CD4-positive, alpha-beta T cell treated with Interleukin-17A for 4 hours (primary cell): ENCODE data around the gene TMEM212.

Experiments
- DNase-seq: peaks from one replicate; pipeline ENCODE4 v3.0.0-alpha.2; 2020; ENCODE audit warnings: mixed read lengths

TMEM212 gene

DNA sequence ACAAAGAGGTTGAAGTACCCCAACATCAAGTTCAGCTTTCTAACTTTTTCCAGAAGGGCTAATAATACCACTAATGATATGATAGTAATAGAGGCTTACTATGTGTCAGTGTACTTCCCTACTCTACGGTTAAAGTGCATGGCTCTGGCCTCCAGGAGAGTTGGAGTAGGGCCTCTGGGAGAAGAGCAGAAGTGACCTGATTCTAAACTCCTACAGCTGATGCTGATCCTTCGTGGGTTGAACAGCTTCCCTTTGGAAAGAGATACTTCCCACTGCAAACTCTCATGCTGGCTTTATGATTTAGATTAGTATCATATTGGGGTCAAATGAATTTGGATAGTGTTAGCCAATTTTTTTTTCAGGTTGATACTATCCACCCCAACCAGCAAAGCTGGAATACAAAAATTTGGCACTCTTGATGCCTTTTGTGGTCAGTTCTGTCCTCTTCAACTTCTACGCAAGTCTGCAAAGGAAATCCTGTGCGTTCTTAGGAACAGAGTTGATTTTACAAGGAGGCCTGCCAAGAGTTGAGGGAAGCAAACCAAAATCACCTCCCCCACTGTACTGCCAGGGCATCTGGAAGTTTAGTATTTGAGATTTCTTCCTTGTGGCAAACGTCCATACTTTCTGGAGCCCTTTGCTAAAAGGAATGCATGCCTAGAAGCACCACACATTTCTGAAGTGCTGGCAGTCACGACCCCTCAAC lies 17.8 kb downstream of the TMEM212 start:
- no peak for DNase-seq

- DNase-seq, result no peak
Observed at GRCh38 chr3:171862392-171862791, 19.2 kb downstream of the TMEM212 start.

GRCh38 chr3:171862993-171863521 lies 19.9 kb downstream of the TMEM212 start:
- DNase-seq, result no peak

- no peak for DNase-seq
Observed at GRCh38 chr3:171863920-171864319, 20.8 kb downstream of the TMEM212 start.

GRCh38 chr3:171865191-171865865 lies 22.2 kb downstream of the TMEM212 start:
- DNase-seq, result no peak

- no peak for DNase-seq
Observed at GRCh38 chr3:171867981-171868380, 24.8 kb downstream of the TMEM212 start.

GRCh38 chr3:171871392-171872274 lies 28.5 kb downstream of the TMEM212 start:
- DNase-seq, result no peak

GRCh38 chr3:171873580-171873979 lies 30.4 kb downstream of the TMEM212 start:
- DNase-seq, result no peak

GRCh38 chr3:171874251-171874681 lies 31.1 kb downstream of the TMEM212 start:
- DNase-seq, result no peak

DNA sequence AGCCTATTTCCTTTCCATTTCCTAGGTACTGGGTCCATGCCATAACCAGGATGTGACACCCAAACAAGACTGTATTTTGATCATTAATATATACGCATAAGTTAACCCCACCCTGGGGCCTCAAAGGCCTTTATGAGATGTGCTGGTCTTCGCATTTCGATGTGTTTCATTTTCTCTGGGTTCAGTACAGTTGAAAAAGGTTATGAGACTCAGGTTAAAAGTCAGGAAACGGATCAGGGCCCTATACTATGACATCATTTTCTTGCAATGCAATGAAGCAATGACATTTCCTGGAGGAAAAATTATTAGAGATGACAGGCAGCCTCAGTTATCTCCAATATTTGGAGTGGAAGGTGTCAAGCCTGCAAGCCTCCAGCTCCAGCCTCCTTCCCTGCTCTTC lies 31.7 kb downstream of the TMEM212 start:
- DNase-seq, result no peak

GRCh38 chr3:171875923-171876412 lies 32.8 kb downstream of the TMEM212 start:
- DNase-seq, result no peak

- no peak for DNase-seq
Observed at GRCh38 chr3:171876680-171877147, 33.6 kb downstream of the TMEM212 start.

DNA sequence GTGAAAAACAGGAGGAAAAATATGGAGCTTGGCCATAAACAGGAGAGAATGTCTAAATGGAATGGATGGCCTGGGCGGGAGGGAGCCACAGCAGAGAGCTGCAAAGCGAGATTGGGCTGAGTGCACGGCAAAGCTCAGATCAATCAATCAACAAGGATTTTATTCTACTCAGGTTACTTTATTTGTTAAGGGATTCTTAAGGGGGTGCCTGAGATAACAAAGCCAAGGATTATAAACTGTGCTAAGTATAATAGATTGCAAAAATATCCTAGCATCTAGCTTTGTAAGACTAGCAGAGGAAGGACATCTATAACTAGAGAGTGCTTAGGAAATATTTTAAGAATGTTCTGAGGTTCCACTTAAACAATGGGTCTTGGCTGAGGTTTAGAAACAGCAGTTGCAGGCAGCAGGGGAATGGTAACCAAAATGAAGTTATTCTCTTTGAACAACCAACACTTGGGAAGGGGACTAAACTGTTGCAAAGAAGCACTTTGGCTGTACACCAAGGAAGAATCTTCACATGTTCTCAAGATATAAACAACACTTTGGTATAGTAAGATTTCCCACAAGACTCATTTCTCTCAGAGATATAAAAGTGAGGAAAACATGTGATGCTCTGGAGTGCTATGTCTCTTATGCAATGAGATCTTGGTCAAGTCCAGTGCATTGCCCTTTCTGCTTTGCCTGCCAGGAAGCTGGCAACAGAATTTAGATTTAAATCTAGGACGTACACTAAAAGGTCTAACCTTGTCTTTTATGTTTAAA lies 35.5 kb downstream of the TMEM212 start:
- no peak for DNase-seq

- DNase-seq, result no peak
Observed at GRCh38 chr3:171879472-171879871, 36.3 kb downstream of the TMEM212 start.

DNA sequence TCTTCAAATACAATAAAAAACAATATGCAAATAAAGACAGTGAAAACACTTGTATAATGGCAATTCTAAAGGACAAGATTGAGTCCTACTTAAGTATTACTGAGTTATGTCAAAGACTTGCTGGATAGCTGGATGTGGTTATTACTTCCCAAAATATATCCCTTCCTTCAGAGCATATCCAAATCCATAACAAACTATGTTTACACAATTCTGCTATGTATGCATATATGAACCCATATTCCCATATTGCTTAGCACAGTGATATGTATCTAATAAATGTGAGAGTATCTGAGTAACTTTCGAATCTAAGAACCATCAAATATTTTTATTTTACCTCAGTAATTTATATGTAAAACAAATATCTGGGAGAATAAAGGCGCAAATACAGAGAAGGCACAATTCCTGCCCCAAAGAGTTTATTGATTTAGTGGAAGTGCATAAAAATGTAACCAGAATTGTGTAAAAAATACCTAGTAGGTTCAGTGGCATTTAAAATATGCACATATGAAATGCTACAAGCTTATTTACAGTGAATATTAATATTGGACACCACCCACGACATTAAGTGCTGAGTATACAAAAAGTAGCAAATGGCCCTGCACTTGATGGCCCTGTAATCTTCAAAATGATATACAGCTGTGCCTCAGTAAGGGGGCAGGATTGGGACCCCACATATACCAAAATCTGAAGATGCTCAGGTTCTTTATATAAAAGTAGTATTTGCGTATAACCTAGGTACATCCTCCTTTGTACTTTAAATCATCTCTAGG lies 37.1 kb downstream of the TMEM212 start:
- no peak for DNase-seq

GRCh38 chr3:171881251-171881650 lies 38.1 kb downstream of the TMEM212 start:
- DNase-seq, result no peak

- DNase-seq, result no peak
Observed at GRCh38 chr3:171883257-171883892, 40.2 kb downstream of the TMEM212 start.

DNA sequence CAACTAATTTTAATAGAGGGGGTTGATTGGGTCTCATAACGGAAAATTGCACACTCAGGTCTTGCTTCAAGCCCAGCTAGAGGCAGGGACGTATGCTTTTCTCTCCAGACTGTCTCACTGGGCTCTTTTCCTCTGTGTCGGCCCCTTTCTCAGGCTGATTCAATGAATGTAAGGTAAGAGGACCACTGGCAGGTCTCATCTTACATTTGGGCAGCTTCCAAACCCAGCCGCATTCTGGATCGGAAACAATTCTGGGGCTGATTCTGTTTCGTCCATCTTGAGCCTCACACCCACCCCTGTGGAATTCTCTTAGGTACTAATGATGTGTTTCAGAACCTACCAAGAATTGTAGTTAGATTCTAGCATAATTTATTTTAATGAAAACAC lies 40.7 kb downstream of the TMEM212 start:
- no peak for DNase-seq

- DNase-seq, result no peak
Observed at GRCh38 chr3:171888466-171888865, 45.3 kb downstream of the TMEM212 start.

DNA sequence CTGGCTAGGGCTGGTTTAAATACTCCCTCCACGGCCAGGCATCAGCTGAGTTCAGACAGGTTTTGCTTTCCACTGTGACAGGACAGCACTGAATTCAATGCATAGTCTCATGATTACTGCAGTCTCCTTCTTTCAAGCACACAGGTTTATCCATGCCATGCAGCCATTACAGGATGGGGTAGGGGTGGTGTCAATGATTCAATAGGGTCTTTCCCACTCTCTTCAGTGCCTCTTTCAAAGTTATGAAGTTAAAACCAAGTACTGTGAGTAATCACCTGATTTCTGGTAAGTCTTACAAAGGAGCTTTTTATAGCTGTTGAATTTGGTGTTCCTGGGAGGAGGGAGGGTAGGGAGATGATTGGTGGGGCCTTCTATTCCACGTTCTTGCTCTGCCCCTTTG lies 47.2 kb downstream of the TMEM212 start:
- no peak for DNase-seq

DNA sequence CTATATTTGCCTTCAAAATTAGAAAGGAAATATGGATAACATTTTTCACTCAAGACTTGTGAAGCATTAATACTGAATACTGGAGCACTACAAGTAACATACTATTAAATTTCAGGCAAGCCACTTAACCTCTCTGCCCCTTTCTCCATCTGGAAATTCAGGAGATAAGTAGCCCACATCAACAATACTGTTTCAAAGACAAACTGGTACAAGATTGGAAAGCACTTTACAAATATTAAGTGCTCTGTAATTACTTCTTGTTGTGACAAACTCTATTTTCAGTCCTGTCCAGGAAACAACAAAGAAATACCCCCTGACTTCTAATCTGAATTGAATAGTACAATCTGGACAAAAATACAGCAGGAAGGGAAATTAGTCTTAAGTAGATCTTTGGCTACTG lies 49.3 kb downstream of the TMEM212 start:
- no peak for DNase-seq
